Lower leg skin (tissue), 4 donors: ENCODE data around the gene SYCE3. TPM values are rescaled to one million over a fixed set of nuclear protein-coding genes. Genes with fewer than 3 reads are reported as not detected.

ENCODE experiments used
- DNase-seq, 2 donors: peaks; one replicate each; pipeline ENCODE4 v3.0.0-alpha.2; 2019; ENCODE audit warnings: low spot score in 2 of 2
- H3K4me3 ChIP-seq: fragments of 200-600 bp; sonication (generic); 2 replicates; pipeline ENCODE4 v1.5.1; 2017; ENCODE audit warnings: mild to moderate bottlenecking, low read depth; ENCODE audit not compliant: poor library complexity, severe bottlenecking
- POLR2A ChIP-seq, 2 donors: fragments of 450-650 bp; IDR thresholded peaks; one replicate each; pipeline ENCODE4 v1.6.1; 2016 to 2017; ENCODE audit warnings: antibody characterized with exemption in 2 of 2, mild to moderate bottlenecking in 1 of 2, moderate library complexity in 1 of 2
- WGBS, 2 donors: methylation state at CpG; one replicate each; pipeline ENCODE4 v1.1.5; 2018; 5-methylcytosine and 5-hydroxymethylcytosine counted together
- intact Hi-C: fragments of 100-400 bp; cut with DNase I; formaldehyde crosslinking; loops from one replicate; pipeline ENCODE4 v1.15.0; 2023; ENCODE audit warnings: low total_unique reads
- total RNA-seq, 4 donors: library from RNA; depleted of rRNA; stranded (reverse); fragments of >200 nt; gene quantifications; one replicate each; pipeline ENCODE4 v1.1.0, GENCODE V29; 2016
- TF ChIP-seq, protein P1 (sequence below), 3 donors: fragments of 450-650 bp; IDR thresholded peaks; one replicate each; pipeline ENCODE4 v1.5.1; 2016; ENCODE audit warnings: antibody characterized with exemption in 3 of 3, mild to moderate bottlenecking in 3 of 3, moderate library complexity in 2 of 3

The SYCE3 gene
- total RNA-seq, 4 donors from 2014 or later = not detected

- no peak overlapping the region for H3K4me3 ChIP-seq
- DNase-seq = no peak
- 83 to 85% methylated on average over 20 of the region's 20 CpGs for WGBS, 2 donors
- TF ChIP-seq, protein P1, sequence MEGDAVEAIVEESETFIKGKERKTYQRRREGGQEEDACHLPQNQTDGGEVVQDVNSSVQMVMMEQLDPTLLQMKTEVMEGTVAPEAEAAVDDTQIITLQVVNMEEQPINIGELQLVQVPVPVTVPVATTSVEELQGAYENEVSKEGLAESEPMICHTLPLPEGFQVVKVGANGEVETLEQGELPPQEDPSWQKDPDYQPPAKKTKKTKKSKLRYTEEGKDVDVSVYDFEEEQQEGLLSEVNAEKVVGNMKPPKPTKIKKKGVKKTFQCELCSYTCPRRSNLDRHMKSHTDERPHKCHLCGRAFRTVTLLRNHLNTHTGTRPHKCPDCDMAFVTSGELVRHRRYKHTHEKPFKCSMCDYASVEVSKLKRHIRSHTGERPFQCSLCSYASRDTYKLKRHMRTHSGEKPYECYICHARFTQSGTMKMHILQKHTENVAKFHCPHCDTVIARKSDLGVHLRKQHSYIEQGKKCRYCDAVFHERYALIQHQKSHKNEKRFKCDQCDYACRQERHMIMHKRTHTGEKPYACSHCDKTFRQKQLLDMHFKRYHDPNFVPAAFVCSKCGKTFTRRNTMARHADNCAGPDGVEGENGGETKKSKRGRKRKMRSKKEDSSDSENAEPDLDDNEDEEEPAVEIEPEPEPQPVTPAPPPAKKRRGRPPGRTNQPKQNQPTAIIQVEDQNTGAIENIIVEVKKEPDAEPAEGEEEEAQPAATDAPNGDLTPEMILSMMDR (IDR thresholded peaks at IDR 0.05) = no peak
- no peak for TF ChIP-seq POLR2A (IDR thresholded peaks at IDR 0.05)
- intact Hi-C loops = no loop called here
Measured at GRCh38 chr22:50605613-50606074, 42.9 kb upstream of the SYCE3 start.

DNA sequence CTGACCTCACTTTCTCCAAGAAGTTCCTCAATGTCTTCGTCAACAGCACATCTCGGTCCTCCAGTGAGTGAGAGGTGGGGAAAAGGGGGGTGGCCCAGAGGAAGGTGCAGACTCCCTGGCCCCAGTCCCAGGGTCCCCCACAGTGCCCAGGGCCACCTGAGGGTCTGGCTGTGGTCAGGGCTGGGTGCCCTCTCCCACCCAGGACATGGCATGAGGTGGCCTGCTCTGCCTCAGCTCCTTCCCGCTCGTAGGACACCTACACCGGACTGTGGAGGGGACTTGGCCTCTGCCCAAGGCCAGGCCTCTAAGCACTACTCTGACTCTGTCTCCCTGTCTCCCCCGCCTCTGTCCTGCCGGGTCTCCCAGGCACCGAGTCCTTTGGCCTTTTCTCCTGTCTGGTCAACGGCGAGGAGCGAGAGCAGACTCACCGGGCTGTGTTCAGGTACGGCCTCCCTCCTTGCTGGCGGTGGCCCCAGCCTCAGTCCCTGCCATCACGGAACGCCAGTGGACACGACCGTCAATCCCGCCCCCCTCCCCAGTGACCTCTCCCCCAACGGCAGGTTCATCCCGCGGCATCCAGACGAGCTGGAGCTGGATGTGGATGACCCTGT lies 42.4 kb upstream of the SYCE3 start:
- no peak for DNase-seq
- intact Hi-C loops = no loop called here
- H3K4me3 ChIP-seq = no peak overlapping the region
- TF ChIP-seq POLR2A (IDR thresholded peaks at IDR 0.05) = no peak
- TF ChIP-seq, protein P1 (IDR thresholded peaks at IDR 0.05) = no peak
- 82 to 83% methylated on average over 23 of the region's 23 CpGs for WGBS, 2 donors

DNA sequence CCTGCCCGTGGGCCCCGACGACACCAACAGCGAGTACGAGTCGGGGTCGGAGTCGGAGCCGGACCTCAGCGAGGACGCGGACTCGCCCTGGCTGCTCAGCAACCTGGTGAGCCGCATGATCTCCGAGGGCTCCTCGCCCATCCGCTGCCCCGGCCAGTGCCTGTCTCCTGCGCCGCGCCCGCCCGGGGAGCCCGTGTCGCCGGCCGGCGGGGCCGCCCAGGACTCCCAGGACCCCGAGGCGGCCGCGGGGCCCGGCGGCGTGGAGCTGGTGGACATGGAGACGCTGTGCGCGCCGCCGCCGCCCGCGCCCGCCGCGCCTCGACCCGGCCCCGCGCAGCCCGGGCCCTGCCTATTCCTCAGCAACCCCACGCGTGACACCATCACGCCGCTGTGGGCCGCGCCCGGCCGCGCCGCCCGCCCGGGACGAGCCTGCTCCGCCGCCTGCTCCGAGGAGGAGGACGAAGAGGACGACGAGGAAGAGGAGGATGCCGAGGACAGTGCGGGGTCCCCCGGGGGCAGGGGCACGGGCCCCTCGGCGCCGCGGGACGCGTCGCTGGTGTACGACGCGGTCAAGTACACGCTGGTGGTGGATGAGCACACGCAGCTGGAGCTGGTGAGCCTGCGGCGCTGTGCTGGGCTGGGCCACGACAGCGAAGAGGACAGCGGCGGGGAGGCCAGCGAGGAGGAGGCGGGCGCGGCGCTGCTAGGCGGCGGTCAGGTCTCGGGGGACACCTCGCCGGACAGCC lies 41.7 kb upstream of the SYCE3 start:
- intact Hi-C loops = no loop called here
- TF ChIP-seq, protein P1 (IDR thresholded peaks at IDR 0.05) = no peak
- no peak for TF ChIP-seq POLR2A (IDR thresholded peaks at IDR 0.05)
- 57 to 75% methylated on average over 61 to 77 of the region's 103 CpGs for whole genome bisulfite sequencing, 2 donors
- no peak overlapping the region for H3K4me3 ChIP-seq
- DNase-seq = no peak

DNA sequence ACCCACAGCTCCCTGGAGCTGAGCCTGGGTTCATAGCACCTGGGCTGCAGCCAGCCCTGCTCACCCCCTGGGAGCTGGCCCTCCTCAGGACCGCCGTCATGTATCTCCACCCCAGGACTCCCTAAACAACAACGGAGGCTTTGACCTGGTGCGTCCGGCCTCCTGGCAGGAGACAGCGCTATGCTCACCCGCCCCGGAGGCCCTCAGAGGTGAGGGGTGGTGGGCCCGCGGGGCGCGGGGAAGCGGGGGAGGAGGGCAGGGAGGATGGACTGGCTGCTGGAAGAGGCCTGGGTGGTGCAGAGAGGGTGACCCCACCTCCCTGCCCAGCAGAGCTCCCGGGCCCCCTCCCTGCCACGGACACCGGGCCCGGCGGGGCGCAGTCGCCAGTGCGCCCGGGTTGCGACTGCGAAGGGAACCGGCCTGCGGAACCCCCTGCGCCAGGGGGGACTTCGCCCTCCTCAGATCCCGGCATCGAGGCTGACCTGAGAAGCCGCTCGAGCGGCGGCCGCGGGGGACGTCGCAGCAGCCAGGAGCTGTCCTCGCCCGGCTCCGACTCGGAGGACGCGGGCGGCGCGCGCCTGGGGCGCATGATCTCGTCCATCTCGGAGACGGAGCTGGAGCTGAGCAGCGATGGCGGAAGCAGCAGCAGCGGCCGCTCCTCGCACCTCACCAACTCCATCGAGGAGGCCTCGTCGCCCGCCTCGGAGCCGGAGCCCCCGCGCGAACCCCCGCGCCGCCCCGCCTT lies 41.0 kb upstream of the SYCE3 start:
- WGBS, 2 donors = 22% methylated on average over 16 of the region's 70 CpGs; no CpG with 5 or more reads in 1 of the 2 donors
- intact Hi-C loops = no loop called here
- H3K4me3 ChIP-seq = no peak overlapping the region
- TF ChIP-seq POLR2A (IDR thresholded peaks at IDR 0.05) = no peak
- TF ChIP-seq, protein P1 (IDR thresholded peaks at IDR 0.05) = no peak
- no peak for DNase-seq

DNA sequence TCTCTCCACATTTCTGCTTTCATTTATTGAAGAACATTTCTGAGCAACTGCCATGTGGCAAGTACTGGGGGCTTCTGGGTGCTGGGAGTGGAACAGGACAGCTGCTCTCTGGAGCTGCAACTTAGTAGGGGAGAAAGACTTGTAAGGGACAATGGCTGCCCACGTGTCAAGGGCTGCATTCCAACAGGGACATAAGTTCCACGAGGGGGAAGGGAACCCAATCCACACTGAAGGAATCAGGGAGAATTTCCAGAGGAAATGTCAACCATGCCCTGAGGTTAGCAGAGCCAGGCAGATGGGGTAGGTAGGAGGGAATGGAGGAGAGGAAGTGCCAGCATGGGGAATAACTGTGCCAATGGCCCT lies 39.6 kb upstream of the SYCE3 start:
- DNase-seq = no peak
- no peak overlapping the region for H3K4me3 ChIP-seq
- WGBS, 2 donors = 4 to 10% methylated on average over 2 of the region's 2 CpGs
- TF ChIP-seq POLR2A (IDR thresholded peaks at IDR 0.05) = no peak
- TF ChIP-seq, protein P1 (IDR thresholded peaks at IDR 0.05) = no peak
- intact Hi-C loops = no loop called here
